Measurements from ENCODE around the gene P2RY4.

P2RY4 gene

GRCh38 chrX:70208479-70208878 lies 51.5 kb downstream of the P2RY4 start:
- CTCF ChIA-PET, result no interaction called here
- POLR2A ChIA-PET, result no interaction called here
- DNase-seq (ENCODE audit: extremely low spot score), result no peak
- TF ChIP-seq L3MBTL2 (conservative IDR thresholded peaks at IDR 0.05), result no peak
